ENCODE measurements around the gene CDH16.
"Not testable (repeated sequence)": the region's sequence is repeated elsewhere in the genome, so short reads cannot be mapped to it uniquely, and the experiment has no call there.

Gene CDH16

DNA sequence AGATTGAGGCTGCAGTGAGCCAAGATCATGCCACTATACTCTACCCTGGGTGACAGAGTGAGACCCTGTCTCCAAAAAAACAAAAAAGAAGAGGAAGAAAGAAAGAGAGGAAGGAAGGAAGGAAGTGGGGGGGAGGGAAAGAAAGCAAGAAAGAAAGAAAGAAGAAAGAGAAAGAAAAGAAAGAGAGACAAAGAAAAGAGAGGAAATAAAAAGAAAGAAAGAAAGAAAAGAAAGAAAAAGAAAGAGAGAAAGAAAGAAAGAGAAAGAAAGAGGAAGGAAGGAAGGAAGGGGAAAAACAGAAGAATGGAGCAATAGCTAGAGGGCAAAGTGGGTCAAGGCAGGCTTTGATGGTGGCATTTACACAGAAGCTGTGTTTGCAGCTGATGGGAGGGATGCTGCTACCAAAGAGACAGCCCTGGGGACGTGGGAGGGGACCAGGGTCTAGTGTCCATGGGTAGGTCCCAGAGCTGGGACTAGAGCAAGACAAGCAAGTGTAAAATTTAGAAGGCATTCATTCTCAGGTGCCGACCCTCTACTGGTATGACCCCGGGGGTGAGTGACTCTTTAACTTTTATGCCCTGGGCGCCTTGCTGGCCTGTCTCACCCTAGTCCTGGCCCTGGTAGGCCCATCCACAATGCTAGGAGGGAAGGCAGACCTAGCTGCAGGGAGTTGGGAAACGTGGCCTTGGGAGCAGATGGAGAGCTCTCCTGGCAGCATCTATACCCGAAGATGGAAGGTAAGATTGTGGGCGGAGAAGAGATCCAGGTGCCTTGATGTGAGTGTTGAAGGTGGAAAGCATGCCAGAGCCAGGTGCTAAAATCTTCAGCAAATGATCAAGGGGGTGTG lies 40.4 kb upstream of the CDH16 start:
- H3K9me3 ChIP-seq (ENCODE audit: control extremely low read depth in 1 of 5, control insufficient read depth in 4 of 5, insufficient read depth in 2 of 5, low read depth in 1 of 5, low read length in 4 of 5) = no peaks in the 10 kb centered on the region
- peaks cover 0 to 18% (median 13%) of the 10 kb centered on the region in 4 experiments for H3K4me1 ChIP-seq (ENCODE audit: control extremely low read depth in 1 of 4, control insufficient read depth in 4 of 4, insufficient read depth in 4 of 4, low read length in 3 of 4)
- no peak for DNase-seq
- H3K4me3 ChIP-seq (ENCODE audit: control insufficient read depth in 1 of 7, extremely low read depth in 1 of 7, insufficient read depth in 4 of 7, low read depth in 2 of 7, low read length in 6 of 7) = no peak overlapping the region
- 90% methylated on average over 7 of the region's 7 CpGs for WGBS (ENCODE audit: insufficient coverage)
- CTCF ChIA-PET = interaction anchor here (0.9 to 13.1 kb wide), 9 partner anchors 12 to 226 kb away, joined by 3 to 124 read pairs (median 5); partner anchors contain the start of gene CES4A
- no peaks in the 10 kb centered on the region for H3K36me3 ChIP-seq (ENCODE audit: control insufficient read depth in 4 of 4, insufficient read depth in 4 of 4, low read length in 3 of 4)
- POLR2A ChIA-PET = interaction anchor here (0.6 kb wide), 1 partner anchor 398 kb away, joined by 3 read pairs; no protein-coding TSS in a partner anchor
- H3K27ac ChIP-seq (ENCODE audit: insufficient read depth in 1 of 2, low read depth in 1 of 2, low read length in 2 of 2, poor library complexity in 1 of 2, severe bottlenecking in 2 of 2) = no peak overlapping the region
- no peaks in the 10 kb centered on the region for H3K27me3 ChIP-seq (replicated peaks in 2 of 5; ENCODE audit: control insufficient read depth in 4 of 5, insufficient read depth in 5 of 5, low read length in 4 of 5)

DNA sequence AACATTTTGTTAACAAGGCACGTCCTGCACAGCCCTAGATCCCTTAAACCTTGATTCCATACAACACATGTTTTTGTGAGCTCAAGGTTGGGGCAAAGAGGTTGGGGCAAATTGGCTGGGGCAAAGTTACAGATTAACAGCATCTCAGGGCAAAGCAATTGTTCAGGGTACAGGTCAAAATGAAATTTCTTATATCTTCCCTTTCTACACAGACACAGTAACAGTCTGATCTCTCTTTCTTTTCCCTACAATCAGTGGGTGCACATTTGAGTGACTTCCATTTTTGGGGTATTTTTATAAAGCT lies 37.4 kb upstream of the CDH16 start:
- H3K4me3 ChIP-seq (ENCODE audit: control insufficient read depth in 1 of 7, extremely low read depth in 1 of 7, insufficient read depth in 4 of 7, low read depth in 2 of 7, low read length in 6 of 7); H3K4me1 ChIP-seq (ENCODE audit: control extremely low read depth in 1 of 4, control insufficient read depth in 4 of 4, insufficient read depth in 4 of 4, low read length in 3 of 4); POLR2A ChIA-PET; H3K9me3 ChIP-seq (ENCODE audit: control extremely low read depth in 1 of 5, control insufficient read depth in 4 of 5, insufficient read depth in 2 of 5, low read depth in 1 of 5, low read length in 4 of 5); DNase-seq; H3K27me3 ChIP-seq (replicated peaks in 2 of 5; ENCODE audit: control insufficient read depth in 4 of 5, insufficient read depth in 5 of 5, low read length in 4 of 5); H3K27ac ChIP-seq (ENCODE audit: insufficient read depth in 1 of 2, low read depth in 1 of 2, low read length in 2 of 2, poor library complexity in 1 of 2, severe bottlenecking in 2 of 2); H3K36me3 ChIP-seq (ENCODE audit: control insufficient read depth in 4 of 4, insufficient read depth in 4 of 4, low read length in 3 of 4): not testable (repeated sequence)
- CTCF ChIA-PET = interaction anchor here (1.2 to 13.1 kb wide), 8 partner anchors 9 to 220 kb away, joined by 4 to 124 read pairs (median 6); no protein-coding TSS in a partner anchor
- WGBS (ENCODE audit: insufficient coverage) = no CpG with 5 or more reads among the region's 1 CpG

DNA sequence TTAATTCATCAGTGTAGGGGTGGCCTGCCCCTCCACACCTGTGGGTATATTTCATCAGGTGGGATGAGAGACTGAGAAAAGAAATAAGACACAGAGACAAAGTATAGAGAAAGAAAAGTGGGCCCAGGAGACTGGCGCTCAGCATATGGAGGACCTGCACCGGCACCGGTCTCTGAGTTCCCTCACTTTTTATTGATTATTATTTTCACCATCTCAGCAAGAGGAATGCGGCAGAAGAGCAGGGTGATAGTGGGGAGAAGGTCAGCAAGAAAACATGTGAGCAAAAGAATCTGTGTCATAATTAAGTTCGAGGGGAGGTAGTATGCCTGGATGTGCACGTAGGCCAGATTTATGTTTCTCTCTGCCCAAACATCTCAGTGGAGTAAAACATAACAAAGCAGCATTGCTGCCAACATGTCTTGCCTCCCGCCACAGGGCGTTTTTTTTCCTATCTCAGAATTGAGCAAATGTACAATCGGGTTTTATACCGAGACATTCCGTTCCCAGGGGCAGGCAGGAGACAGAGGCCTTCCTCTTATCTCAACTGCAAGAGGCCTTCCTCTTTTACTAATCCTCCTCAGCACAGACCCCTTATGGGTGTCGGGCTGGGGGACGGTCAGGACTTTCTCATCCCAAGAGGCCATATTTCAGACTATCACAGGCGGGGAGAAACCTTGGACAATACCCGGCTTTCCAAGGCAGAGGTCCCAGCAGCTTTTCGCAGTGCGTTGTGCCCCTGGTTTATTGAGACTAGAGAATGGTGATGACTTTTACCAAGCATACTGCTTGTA lies 36.9 kb upstream of the CDH16 start:
- WGBS (ENCODE audit: insufficient coverage) = 94% methylated on average over 3 of the region's 17 CpGs
- DNase-seq; POLR2A ChIA-PET; H3K27ac ChIP-seq (ENCODE audit: insufficient read depth in 1 of 2, low read depth in 1 of 2, low read length in 2 of 2, poor library complexity in 1 of 2, severe bottlenecking in 2 of 2); H3K4me3 ChIP-seq (ENCODE audit: control insufficient read depth in 1 of 7, extremely low read depth in 1 of 7, insufficient read depth in 4 of 7, low read depth in 2 of 7, low read length in 6 of 7); H3K36me3 ChIP-seq (ENCODE audit: control insufficient read depth in 4 of 4, insufficient read depth in 4 of 4, low read length in 3 of 4); H3K4me1 ChIP-seq (ENCODE audit: control extremely low read depth in 1 of 4, control insufficient read depth in 4 of 4, insufficient read depth in 4 of 4, low read length in 3 of 4); H3K9me3 ChIP-seq (ENCODE audit: control extremely low read depth in 1 of 5, control insufficient read depth in 4 of 5, insufficient read depth in 2 of 5, low read depth in 1 of 5, low read length in 4 of 5): not testable (repeated sequence)
- peaks cover 3 to 12% (median 9%) of the 10 kb centered on the region in 5 experiments for H3K27me3 ChIP-seq (replicated peaks in 2 of 5; ENCODE audit: control insufficient read depth in 4 of 5, insufficient read depth in 5 of 5, low read length in 4 of 5)
- CTCF ChIA-PET = interaction anchor here (1.2 to 13.1 kb wide), 4 partner anchors 9 to 221 kb away, joined by 4 to 124 read pairs (median 5); no protein-coding TSS in a partner anchor

DNA sequence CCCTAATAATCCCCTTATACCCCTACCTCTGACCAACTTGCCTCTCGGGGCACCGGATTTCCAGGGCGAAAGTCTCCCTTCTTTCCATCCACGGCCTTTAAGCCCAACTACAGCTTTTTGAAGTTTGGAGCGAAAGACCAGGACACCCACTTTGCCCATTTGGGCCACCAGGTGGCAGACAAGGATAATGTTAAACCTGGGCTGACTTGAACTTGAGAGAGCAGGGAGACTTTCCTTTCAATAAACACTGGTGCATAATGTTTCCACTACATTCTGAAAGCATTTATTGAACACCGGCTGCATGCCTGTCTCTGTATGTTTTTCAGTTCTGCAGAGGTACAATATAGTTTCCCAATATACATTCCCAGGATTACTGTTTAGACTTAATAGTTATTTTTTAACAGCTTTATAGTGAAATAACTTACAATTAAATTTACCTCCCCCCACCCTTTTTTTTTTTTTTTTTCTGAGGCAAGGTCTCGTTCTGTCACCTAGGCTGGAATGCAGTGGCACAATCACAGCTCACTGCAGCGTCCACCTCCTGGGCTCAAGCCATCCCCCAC lies 35.5 kb upstream of the CDH16 start:
- ChIA-PET CTCF (interaction anchor here (0.6 to 5.7 kb wide), 20 partner anchors 9 to 321 kb away, joined by 3 to 33 read pairs (median 4); partner anchors contain the start of genes CES3, ELMO3 and RRAD), POLR2A (interaction anchor here (0.6 kb wide), 3 partner anchors 20 to 226 kb away, joined by 3 read pairs; no protein-coding TSS in a partner anchor)
- peak; percentile 71 to 86 (median 78) for DNase-seq
- H3K4me3 ChIP-seq (ENCODE audit: control insufficient read depth in 1 of 7, extremely low read depth in 1 of 7, insufficient read depth in 4 of 7, low read depth in 2 of 7, low read length in 6 of 7) = no peak overlapping the region
- H3K9me3 ChIP-seq (ENCODE audit: control extremely low read depth in 1 of 5, control insufficient read depth in 4 of 5, insufficient read depth in 2 of 5, low read depth in 1 of 5, low read length in 4 of 5) = peaks cover 0 to 5% (median 0%) of the 10 kb centered on the region in 5 experiments
- WGBS (ENCODE audit: insufficient coverage) = 8% methylated on average over 5 of the region's 8 CpGs
- H3K27me3 ChIP-seq (replicated peaks in 2 of 5; ENCODE audit: control insufficient read depth in 4 of 5, insufficient read depth in 5 of 5, low read length in 4 of 5) = peaks cover 7 to 26% (median 19%) of the 10 kb centered on the region in 5 experiments
- no peaks in the 10 kb centered on the region for H3K36me3 ChIP-seq (ENCODE audit: control insufficient read depth in 4 of 4, insufficient read depth in 4 of 4, low read length in 3 of 4)
- no peak overlapping the region for H3K27ac ChIP-seq (ENCODE audit: insufficient read depth in 1 of 2, low read depth in 1 of 2, low read length in 2 of 2, poor library complexity in 1 of 2, severe bottlenecking in 2 of 2)
- no peaks in the 10 kb centered on the region for H3K4me1 ChIP-seq (ENCODE audit: control extremely low read depth in 1 of 4, control insufficient read depth in 4 of 4, insufficient read depth in 4 of 4, low read length in 3 of 4)

DNA sequence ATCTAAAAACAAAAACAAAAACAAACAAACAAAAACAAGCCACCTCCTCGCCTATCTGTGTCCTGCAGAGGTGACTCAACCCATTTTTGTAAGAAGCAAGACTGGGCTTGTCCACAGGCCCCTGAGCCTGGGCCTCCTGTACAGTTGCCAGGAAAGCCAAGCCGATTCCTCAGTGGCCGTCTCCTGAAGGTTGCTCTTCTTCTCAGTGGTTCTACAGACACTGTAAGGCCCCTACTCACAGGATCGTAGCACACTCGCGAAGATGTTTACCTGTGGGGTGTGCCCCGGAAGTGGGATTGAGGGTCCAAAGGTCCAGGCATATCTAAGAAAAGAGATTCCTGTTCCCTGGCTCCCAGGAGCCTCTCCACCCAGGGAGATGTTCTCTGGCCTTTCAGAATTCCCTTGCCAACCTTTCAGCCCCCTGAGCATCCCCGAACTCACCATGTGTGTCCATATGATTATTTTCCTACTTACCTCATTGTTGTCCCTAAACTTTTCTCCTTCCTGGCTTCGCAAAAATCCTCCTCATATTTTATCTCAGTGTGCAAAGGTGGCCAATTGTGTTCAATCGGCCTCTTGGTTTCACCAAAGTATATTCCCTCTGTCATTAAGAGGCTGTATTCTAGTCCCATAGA lies 34.9 kb upstream of the CDH16 start:
- peaks cover 7 to 32% (median 19%) of the 10 kb centered on the region in 5 experiments for H3K27me3 ChIP-seq (replicated peaks in 2 of 5; ENCODE audit: control insufficient read depth in 4 of 5, insufficient read depth in 5 of 5, low read length in 4 of 5)
- POLR2A ChIA-PET = interaction anchor here (0.6 kb wide), 4 partner anchors 20 to 225 kb away, joined by 3 read pairs; no protein-coding TSS in a partner anchor
- H3K9me3 ChIP-seq (ENCODE audit: control extremely low read depth in 1 of 5, control insufficient read depth in 4 of 5, insufficient read depth in 2 of 5, low read depth in 1 of 5, low read length in 4 of 5) = peaks cover 0 to 5% (median 0%) of the 10 kb centered on the region in 5 experiments
- no peak overlapping the region for H3K27ac ChIP-seq (ENCODE audit: insufficient read depth in 1 of 2, low read depth in 1 of 2, low read length in 2 of 2, poor library complexity in 1 of 2, severe bottlenecking in 2 of 2)
- H3K4me3 ChIP-seq (ENCODE audit: control insufficient read depth in 1 of 7, extremely low read depth in 1 of 7, insufficient read depth in 4 of 7, low read depth in 2 of 7, low read length in 6 of 7) = no peak overlapping the region
- 92% methylated on average over 10 of the region's 10 CpGs for WGBS (ENCODE audit: insufficient coverage)
- CTCF ChIA-PET = interaction anchor here (0.6 to 5.7 kb wide), 22 partner anchors 9 to 245 kb away, joined by 3 to 33 read pairs (median 4); partner anchors contain the start of genes CES3, ELMO3 and RRAD
- no peaks in the 10 kb centered on the region for H3K36me3 ChIP-seq (ENCODE audit: control insufficient read depth in 4 of 4, insufficient read depth in 4 of 4, low read length in 3 of 4)
- H3K4me1 ChIP-seq (ENCODE audit: control extremely low read depth in 1 of 4, control insufficient read depth in 4 of 4, insufficient read depth in 4 of 4, low read length in 3 of 4) = peaks cover 0 to 5% (median 3%) of the 10 kb centered on the region in 4 experiments
- no peak for DNase-seq

DNA sequence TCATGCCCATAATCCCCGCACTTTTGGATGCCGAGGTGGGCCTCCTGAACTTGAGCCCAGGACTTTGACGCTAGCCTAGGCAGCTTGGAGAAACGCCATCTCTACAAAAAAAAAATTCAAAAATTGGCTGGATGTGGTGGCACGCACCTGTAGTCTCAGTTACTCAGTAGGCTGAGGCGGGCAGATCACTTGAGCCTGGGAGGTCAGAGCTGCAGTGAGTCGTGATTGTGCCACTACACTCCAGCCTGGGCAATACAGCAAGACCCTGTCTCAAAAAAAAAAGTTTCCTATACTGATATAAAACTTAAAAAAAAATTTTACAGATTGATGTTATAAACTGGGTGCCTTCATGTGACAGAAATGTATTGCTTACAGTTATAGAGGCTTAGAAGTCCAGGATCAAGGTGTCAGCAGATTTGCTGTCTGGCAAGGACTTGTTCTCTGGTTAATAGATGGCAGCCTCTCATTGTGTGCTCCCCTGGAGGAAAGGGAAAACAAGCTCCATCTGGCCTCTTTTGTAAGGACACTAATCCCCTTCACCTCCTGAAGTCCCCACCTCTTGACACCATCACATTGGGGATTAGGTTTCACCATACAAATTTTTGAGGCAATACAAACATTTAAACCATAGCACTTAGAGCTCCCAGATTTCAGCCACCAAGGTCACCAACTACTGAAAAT lies 33.9 kb upstream of the CDH16 start:
- no peak for DNase-seq
- Histone ChIP-seq H3K9me3 (ENCODE audit: control extremely low read depth in 1 of 5, control insufficient read depth in 4 of 5, insufficient read depth in 2 of 5, low read depth in 1 of 5, low read length in 4 of 5) (peaks cover 0 to 5% (median 0%) of the 10 kb centered on the region in 5 experiments), H3K4me3 (ENCODE audit: control insufficient read depth in 1 of 7, extremely low read depth in 1 of 7, insufficient read depth in 4 of 7, low read depth in 2 of 7, low read length in 6 of 7) (no peak overlapping the region), H3K4me1 (ENCODE audit: control extremely low read depth in 1 of 4, control insufficient read depth in 4 of 4, insufficient read depth in 4 of 4, low read length in 3 of 4) (peaks cover 0 to 14% (median 12%) of the 10 kb centered on the region in 4 experiments), H3K27me3 (replicated peaks in 2 of 5; ENCODE audit: control insufficient read depth in 4 of 5, insufficient read depth in 5 of 5, low read length in 4 of 5) (peaks cover 7 to 42% (median 24%) of the 10 kb centered on the region in 5 experiments), H3K27ac (ENCODE audit: insufficient read depth in 1 of 2, low read depth in 1 of 2, low read length in 2 of 2, poor library complexity in 1 of 2, severe bottlenecking in 2 of 2) (no peak overlapping the region), H3K36me3 (ENCODE audit: control insufficient read depth in 4 of 4, insufficient read depth in 4 of 4, low read length in 3 of 4) (no peaks in the 10 kb centered on the region)
- POLR2A ChIA-PET = interaction anchor here (0.6 kb wide), 1 partner anchor 77 kb away, joined by 3 read pairs; no protein-coding TSS in a partner anchor
- WGBS (ENCODE audit: insufficient coverage) = 96% methylated on average over 6 of the region's 7 CpGs
- CTCF ChIA-PET = interaction anchor here (0.6 to 5.7 kb wide), 17 partner anchors 10 to 234 kb away, joined by 3 to 33 read pairs (median 4); partner anchors contain the start of gene CES3

All from common myeloid progenitor, CD34-positive (primary cell).